Vagina (tissue), 2 donors: ENCODE results near the gene URB1. TPM values are rescaled to one million over a fixed set of nuclear protein-coding genes. Genes with fewer than 3 reads are reported as not detected.
A peak's percentile ranks its signal among the peaks of the same experiment; 100 is the strongest.

Experiments
- DNase-seq, 2 donors: peaks; one replicate each; pipeline ENCODE4 v3.0.0-alpha.2; 2017; ENCODE audit errors: extremely low spot score in 2 of 2
- H3K27ac ChIP-seq: fragments of 200-600 bp; sonication (generic); one replicate; pipeline ENCODE4 v1.5.1; 2019
- H3K27me3 ChIP-seq: fragments of 200-600 bp; sonication (generic); one replicate; pipeline ENCODE4 v1.5.1; 2019
- H3K36me3 ChIP-seq, 2 donors: fragments of 200-600 bp; sonication (generic); one replicate each; pipeline ENCODE4 v1.5.1; 2017 to 2019
- H3K4me1 ChIP-seq: fragments of 200-600 bp; sonication (generic); one replicate; pipeline ENCODE4 v1.5.1; 2019
- H3K4me3 ChIP-seq, 2 donors: fragments of 200-600 bp; sonication (generic); 1 replicate in 1 of 2; 2 replicates in 1 of 2; pipeline ENCODE4 v1.5.1; 2016 to 2019
- H3K9me3 ChIP-seq: fragments of 200-600 bp; sonication (generic); one replicate; pipeline ENCODE4 v1.5.1; 2019
- CTCF ChIP-seq, 3 experiments: fragments of 450-650 bp in 2 of 3; fragments of 200-600 bp in 1 of 3; sonication (generic) in 1 of 3; IDR thresholded peaks; one replicate each; pipeline ENCODE4 v1.5.1; 2017 to 2019; ENCODE audit warnings: antibody characterized with exemption in 3 of 3, mild to moderate bottlenecking in 2 of 3, moderate library complexity in 2 of 3
- POLR2A ChIP-seq, 2 donors: fragments of 450-650 bp; IDR thresholded peaks; one replicate each; pipeline ENCODE4 v1.6.1; 2017; ENCODE audit warnings: antibody characterized with exemption in 2 of 2, mild to moderate bottlenecking in 2 of 2, moderate library complexity in 2 of 2
- POLR2AphosphoS5 ChIP-seq, 2 donors: sonication (generic); formaldehyde crosslinking; IDR thresholded peaks; one replicate each; pipeline ENCODE4 v1.9.0; 2017; ENCODE audit warnings: antibody characterized with exemption in 2 of 2, mild to moderate bottlenecking in 2 of 2, low read depth in 1 of 2; ENCODE audit not compliant: insufficient read depth in 1 of 2
- intact Hi-C: fragments of 100-400 bp; cut with DNase I; formaldehyde crosslinking; loops from one replicate; pipeline ENCODE4 v1.15.1; 2023
- total RNA-seq: library from RNA; depleted of rRNA; stranded (reverse); fragments of >200 nt; gene quantifications from one replicate; pipeline ENCODE4 v1.2.3, GENCODE V29; 2016

Gene URB1
- total RNA-seq, 1 donor from 2014 or later, result 23.8 TPM

DNA sequence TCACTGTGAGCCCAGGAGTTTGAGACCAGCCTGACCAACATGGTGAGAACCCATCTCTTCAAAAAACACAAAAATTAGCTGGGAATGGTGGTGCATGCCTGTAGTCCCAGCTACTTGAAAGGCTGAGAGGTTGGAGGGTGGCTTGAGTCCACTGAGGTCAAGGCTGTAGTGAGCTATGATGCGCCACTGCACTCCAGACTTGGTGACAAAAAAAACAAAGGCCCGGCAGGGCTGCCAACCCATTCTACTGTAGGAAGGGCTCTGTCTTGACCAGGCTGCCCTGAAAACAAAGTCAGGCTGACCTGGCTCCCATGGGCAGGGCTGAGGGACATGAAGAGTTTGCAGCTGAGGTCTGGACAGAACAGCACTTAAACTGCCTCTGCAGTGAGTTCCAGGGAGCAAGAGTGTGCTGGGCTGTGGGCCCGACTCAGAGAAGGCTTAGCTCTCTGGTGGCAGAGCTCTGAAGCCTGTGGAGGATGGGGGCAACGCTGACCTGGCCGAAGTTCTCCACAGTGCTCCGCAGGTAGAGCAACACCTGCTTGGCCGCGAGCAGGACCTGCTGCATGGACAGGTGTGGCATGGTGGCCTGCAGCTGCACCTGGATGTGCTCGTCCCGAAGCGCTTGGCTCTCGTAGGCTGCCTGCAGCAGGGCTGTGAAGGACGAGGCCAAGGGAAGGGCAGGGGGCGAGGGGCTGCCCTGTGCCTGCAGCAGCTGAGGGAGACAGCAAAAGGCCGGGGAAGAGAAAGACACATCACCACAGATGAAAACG lies 42.4 kb downstream of the URB1 start:
- Histone ChIP-seq H3K4me1 (peaks cover 31% of the 10 kb centered on the region), H3K27ac (peak overlapping the region; percentile 71), H3K4me3 (no peak overlapping the region), H3K27me3 (no peaks in the 10 kb centered on the region), H3K36me3 (peaks cover 0 to 92% of the 10 kb centered on the region in 2 donors), H3K9me3 (no peaks in the 10 kb centered on the region)
- intact Hi-C loops, result no loop called here
- peak; percentile 74 to 95 for DNase-seq
- TF ChIP-seq CTCF (IDR thresholded peaks at IDR 0.05), result no peak
- TF ChIP-seq POLR2A (IDR thresholded peaks at IDR 0.05), result no peak

DNA sequence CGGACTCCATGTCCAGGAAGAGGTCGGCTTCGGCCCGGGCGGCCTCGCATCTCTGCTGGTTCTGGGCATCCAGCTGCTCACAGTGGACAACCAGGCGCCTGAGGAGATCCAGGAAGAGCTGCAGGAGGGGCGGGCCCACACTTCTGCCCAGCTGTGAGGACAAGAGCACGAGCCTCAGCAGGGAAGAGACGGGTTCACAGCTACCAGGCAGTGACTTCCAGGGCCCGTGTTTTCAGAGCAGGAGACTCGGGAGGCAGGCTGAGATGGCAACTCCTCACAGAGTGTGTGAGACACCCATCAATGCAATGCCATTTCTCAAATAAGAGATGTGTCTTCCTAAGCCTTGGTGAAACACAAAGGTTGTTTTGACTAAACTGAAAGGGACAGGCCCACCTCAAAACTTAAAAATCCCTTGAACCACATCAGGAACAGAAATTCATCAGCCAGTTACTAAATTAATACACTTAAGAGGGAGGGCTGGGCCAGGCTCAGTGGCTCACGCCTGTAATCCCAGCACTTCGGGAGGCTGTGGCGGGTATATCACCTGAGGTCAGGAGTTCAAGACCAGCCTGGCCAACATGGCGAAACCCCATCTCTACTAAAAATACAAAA lies 43.4 kb downstream of the URB1 start:
- Histone ChIP-seq H3K4me1 (peaks cover 31% of the 10 kb centered on the region), H3K4me3 (no peak overlapping the region), H3K36me3 (peaks cover 0 to 92% of the 10 kb centered on the region in 2 donors), H3K9me3 (no peaks in the 10 kb centered on the region), H3K27me3 (no peaks in the 10 kb centered on the region), H3K27ac (peak overlapping the region; percentile 71)
- TF ChIP-seq CTCF (IDR thresholded peaks at IDR 0.05) (no peak), POLR2AphosphoS5 (IDR thresholded peaks at IDR 0.05; ENCODE audit: insufficient read depth in 1 of 2, low read depth in 1 of 2) (no peak), POLR2A (IDR thresholded peaks at IDR 0.05) (no peak)
- intact Hi-C loops, result no loop called here
- peak in 1 of 2 donors; percentile 77 for DNase-seq

DNA sequence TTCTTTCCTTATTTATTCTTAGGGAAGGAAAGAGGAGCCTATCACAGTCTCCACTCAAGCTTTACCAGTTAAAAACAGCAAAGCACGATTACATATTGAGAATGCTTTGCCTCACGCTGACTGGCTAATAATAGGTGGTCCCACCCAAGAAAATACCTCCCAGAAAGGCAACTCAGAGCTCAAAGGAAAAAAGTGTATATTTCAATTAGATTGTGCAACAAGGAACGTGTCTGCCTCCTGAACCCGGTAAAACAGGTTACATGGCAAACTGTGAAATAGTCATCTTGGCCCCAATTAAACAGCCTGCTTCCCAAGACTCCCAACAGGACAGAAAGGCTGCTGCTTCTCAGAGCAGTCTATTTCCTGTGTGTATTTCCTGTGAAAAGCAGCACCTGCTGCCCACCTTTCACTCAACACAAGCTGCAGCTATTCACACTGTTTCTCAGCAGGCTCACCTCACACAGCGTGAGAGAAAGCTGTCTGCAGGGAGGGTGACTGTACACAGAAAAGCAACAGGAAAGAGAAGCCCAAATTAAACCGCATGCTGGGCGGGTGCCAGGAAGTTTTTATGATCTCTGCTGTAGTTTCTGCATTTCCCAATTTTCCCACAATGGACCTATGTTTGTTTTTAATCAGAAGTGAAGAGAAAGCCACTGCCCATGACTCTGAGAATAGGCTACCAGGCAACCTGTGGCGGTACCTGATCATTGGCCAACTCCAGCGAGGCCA lies 44.0 kb downstream of the URB1 start:
- H3K36me3 ChIP-seq, result peaks cover 0 to 92% of the 10 kb centered on the region in 2 donors
- intact Hi-C loops, result no loop called here
- peak overlapping the region; percentile 71 for H3K27ac ChIP-seq
- no peaks in the 10 kb centered on the region for H3K27me3 ChIP-seq
- H3K4me1 ChIP-seq, result peaks cover 31% of the 10 kb centered on the region
- no peaks in the 10 kb centered on the region for H3K9me3 ChIP-seq
- DNase-seq, result peak in 1 of 2 donors; percentile 74
- H3K4me3 ChIP-seq, result no peak overlapping the region
- TF ChIP-seq POLR2AphosphoS5 (IDR thresholded peaks at IDR 0.05; ENCODE audit: insufficient read depth in 1 of 2, low read depth in 1 of 2) (peak in 1 of 2 donors; percentile 83), POLR2A (IDR thresholded peaks at IDR 0.05) (no peak), CTCF (IDR thresholded peaks at IDR 0.05) (no peak)

DNA sequence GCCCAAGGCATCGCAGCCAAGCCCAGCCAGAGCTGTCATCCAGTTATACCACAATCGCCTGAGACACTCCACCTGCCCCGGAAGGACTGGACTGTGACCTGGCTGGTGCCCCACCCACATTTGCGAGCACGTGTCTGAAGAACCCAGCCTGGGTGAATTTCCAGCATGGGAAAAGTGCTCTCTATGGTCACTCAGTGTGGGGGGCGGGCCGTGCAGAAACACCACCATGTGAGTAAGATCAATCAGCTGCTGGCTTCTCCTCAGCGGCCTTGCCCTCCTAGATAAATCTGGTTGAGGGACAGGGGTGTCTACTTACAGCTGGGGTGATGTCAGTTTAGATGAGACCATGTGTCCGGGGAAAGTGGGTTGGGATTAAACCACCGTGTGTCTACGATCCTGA lies 44.8 kb downstream of the URB1 start:
- no peak for TF ChIP-seq POLR2A (IDR thresholded peaks at IDR 0.05)
- Histone ChIP-seq H3K36me3 (peaks cover 0 to 92% of the 10 kb centered on the region in 2 donors), H3K4me3 (no peak overlapping the region), H3K27ac (peak overlapping the region; percentile 63), H3K4me1 (peaks cover 31% of the 10 kb centered on the region), H3K27me3 (no peaks in the 10 kb centered on the region), H3K9me3 (no peaks in the 10 kb centered on the region)
- intact Hi-C loops, result no loop called here
- DNase-seq, result no peak

GRCh38 chr21:32347351-32347750 lies 45.5 kb downstream of the URB1 start:
- Histone ChIP-seq H3K27me3 (no peaks in the 10 kb centered on the region), H3K27ac (peak overlapping the region; percentile 63), H3K4me3 (no peak overlapping the region), H3K4me1 (peaks cover 31% of the 10 kb centered on the region), H3K36me3 (peaks cover 0 to 91% of the 10 kb centered on the region in 2 donors), H3K9me3 (no peaks in the 10 kb centered on the region)
- intact Hi-C loops, result no loop called here
- DNase-seq, result peak in 1 of 2 donors; percentile 84
- TF ChIP-seq POLR2A (IDR thresholded peaks at IDR 0.05) (no peak), CTCF (IDR thresholded peaks at IDR 0.05) (no peak), POLR2AphosphoS5 (IDR thresholded peaks at IDR 0.05; ENCODE audit: insufficient read depth in 1 of 2, low read depth in 1 of 2) (no peak)
